SH-SY5Y (cell line): Measurements from ENCODE around the gene AIM2.

ENCODE experiments used
- GATA2 ChIP-seq: IDR thresholded peaks from 2 replicates; pipeline ENCODE4 v1.6.1; 2011; ENCODE audit warnings: mild to moderate bottlenecking, low read depth, low read length
- GATA3 ChIP-seq: IDR thresholded peaks from 2 replicates; pipeline ENCODE4 v1.6.1; 2011; ENCODE audit warnings: low read depth, mild to moderate bottlenecking, low read length, moderate library complexity

AIM2 gene

GRCh38 chr1:159076438-159077119, at the start of gene AIM2:
Gene AIM2, minus strand, starts transcription at chr1:159076766. Its CDS starts 3,267 bp downstream, at chr1:159073499.
- TF ChIP-seq GATA3 (no peak), GATA2 (no peak)

- TF ChIP-seq GATA2 = no peak
- TF ChIP-seq GATA3 = no peak
Observed at GRCh38 chr1:159123587-159123986, 47.0 kb upstream of the AIM2 start.

GRCh38 chr1:159122005-159122621, 45.5 kb upstream of the AIM2 start:
- TF ChIP-seq GATA2 (no peak), GATA3 (no peak)

- no peak for TF ChIP-seq GATA3
- TF ChIP-seq GATA2 = no peak
Observed at GRCh38 chr1:159121526-159121925, 45.0 kb upstream of the AIM2 start.

GRCh38 chr1:159120317-159120716, 43.8 kb upstream of the AIM2 start:
- TF ChIP-seq GATA2 (no peak), GATA3 (no peak)

GRCh38 chr1:159113596-159114433, 37.2 kb upstream of the AIM2 start:
- TF ChIP-seq GATA2 = no peak
- no peak for TF ChIP-seq GATA3

GRCh38 chr1:159100589-159100988, 24.0 kb upstream of the AIM2 start:
- no peak for TF ChIP-seq GATA2
- no peak for TF ChIP-seq GATA3

- no peak for TF ChIP-seq GATA2
- TF ChIP-seq GATA3 = no peak
Observed at GRCh38 chr1:159098596-159098995, 22.0 kb upstream of the AIM2 start.

- TF ChIP-seq GATA2 (no peak), GATA3 (no peak)
Observed at GRCh38 chr1:159092036-159092760, 15.6 kb upstream of the AIM2 start.

- TF ChIP-seq GATA3 (no peak), GATA2 (no peak)
Observed at GRCh38 chr1:159091607-159092031, 15.1 kb upstream of the AIM2 start.

- TF ChIP-seq GATA3 (no peak), GATA2 (no peak)
Observed at GRCh38 chr1:159091180-159091560, 14.6 kb upstream of the AIM2 start.

GRCh38 chr1:159090286-159091179, 14.0 kb upstream of the AIM2 start:
- no peak for TF ChIP-seq GATA3
- TF ChIP-seq GATA2 = no peak

GRCh38 chr1:159089184-159089791, 12.7 kb upstream of the AIM2 start:
- TF ChIP-seq GATA2 (no peak), GATA3 (no peak)
